Activated CD8-positive, alpha-beta memory T cell treated with anti-CD3 and anti-CD28 coated beads for 4 hours (primary cell): ENCODE measurements around the gene SLC25A12.
"Not testable (repeated sequence)": the region's sequence is repeated elsewhere in the genome, so short reads cannot be mapped to it uniquely, and the experiment has no call there.

Source experiments
- DNase-seq, 2 donors: peaks; one replicate each; pipeline ENCODE4 v3.0.0-alpha.2; 2020; ENCODE audit warnings: low read depth in 2 of 2

Gene SLC25A12

DNA sequence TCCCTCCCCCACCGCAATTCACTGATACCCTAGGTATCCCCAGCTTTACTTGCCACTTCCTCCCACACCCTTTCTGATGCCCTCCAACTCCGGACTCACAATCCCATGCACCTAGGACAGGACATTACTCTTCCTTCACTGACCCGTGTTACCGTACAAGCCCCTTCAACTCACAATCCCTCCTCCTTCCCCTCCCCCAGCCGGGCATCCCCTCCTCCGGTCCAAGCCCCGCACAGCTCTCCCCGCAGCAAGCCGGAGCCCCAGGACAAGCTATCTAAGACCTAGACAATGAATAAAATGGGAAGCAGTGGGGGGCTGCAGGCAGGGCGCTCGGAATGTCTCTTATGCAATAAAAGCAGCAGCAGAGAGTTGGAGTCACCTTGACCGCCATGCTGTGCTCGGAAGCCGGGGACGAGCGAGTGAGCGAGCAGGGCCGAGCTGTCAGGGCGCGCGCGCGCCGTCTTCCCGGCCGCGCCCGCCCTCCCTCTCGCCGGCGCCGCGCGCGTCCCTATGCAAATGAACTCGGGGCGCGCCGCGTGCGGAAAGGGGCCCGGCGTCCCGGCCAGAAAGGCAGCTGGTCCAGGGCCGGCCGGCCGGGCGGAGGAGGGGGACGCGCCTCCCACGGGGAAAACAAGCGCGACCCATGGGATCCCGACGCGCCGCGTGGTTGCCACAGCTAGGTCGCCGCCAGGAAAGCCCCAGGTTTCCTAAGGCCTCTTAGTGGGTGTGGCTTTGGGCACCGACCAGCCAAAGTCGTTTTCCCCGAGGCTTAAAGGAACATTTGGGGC lies at the start of gene SLC25A12:
TSS of gene SLC25A12 (minus strand) at position 421 of the 788 bp plus-strand sequence. CDS start at position 391, 30 bp downstream.
- peak; percentile 39 to 57 for DNase-seq

GRCh38 chr2:171941316-171941699 lies 47.3 kb upstream of the SLC25A12 start:
- DNase-seq = no peak

- DNase-seq = no peak
Measured at GRCh38 chr2:171939743-171940071, 45.7 kb upstream of the SLC25A12 start.

- DNase-seq = no peak
Measured at GRCh38 chr2:171939058-171939742, 45.2 kb upstream of the SLC25A12 start.

GRCh38 chr2:171930385-171930784 lies 36.3 kb upstream of the SLC25A12 start:
- no peak for DNase-seq

GRCh38 chr2:171924170-171924942 lies 30.3 kb upstream of the SLC25A12 start:
- no peak for DNase-seq

DNA sequence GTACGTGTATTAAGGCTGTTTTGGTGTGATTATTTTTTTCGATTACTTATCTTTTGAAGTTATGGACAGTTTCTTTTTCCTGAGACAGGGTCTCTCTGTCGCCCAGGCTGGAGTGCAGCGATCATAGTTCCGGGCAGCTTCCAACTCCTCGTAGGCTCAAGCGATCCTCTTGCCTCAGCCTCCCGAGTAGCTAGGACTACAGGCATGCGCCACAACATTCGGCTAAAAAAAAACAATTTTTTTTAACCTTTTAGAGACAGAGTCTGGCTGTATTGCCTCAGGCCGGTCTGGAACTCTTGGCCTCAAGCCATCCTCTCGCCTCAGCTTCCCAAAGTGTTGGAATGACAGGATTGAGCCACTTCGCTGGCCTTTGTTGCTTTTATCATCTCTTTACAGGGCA lies 29.2 kb upstream of the SLC25A12 start:
- no peak for DNase-seq

DNA sequence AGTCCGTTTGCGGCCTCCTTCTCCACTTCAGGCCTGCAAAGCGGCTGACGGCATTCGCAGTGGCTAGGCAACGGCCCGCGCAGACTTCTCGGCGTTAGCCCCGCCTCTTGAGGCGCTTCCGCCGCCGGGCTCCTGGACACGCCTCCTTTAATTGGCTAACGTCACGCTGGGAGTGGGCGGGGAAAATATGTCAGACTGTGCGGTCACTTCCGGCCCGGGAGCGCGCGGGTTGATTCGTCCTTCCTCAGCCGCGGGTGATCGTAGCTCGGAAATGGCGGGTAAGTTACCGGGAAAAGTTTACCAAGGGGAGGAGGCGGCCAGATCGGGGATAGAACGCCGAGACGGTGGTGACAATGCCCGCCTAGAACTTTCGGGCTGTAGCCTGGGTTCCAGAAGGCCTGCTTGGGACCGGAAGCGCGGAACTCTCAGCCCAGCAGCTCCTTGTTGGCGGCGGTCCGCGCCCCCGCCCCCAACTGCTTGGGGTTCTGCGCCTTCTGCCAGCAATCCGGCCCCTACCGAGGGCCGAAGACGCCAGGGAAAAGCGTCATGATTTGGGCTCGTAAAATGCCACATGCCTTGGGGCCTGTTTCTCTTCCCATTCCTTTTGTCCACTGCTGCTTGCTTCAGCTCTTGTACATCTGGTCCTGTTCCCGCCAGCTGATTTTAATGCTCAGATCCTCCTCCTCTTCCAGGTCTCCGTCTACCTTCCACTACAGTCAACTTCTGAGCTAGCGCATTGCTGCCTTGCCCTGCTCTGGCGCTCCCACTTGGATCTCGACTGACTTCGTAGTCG lies 28.4 kb upstream of the SLC25A12 start, which contains the start of gene HAT1:
TSS of gene HAT1 (plus strand) at position 232 of the 793 bp plus-strand sequence. CDS start at position 272, 40 bp downstream.
- peak; percentile 95 to 98 for DNase-seq

GRCh38 chr2:171921970-171922229 lies 27.9 kb upstream of the SLC25A12 start:
- no peak for DNase-seq

DNA sequence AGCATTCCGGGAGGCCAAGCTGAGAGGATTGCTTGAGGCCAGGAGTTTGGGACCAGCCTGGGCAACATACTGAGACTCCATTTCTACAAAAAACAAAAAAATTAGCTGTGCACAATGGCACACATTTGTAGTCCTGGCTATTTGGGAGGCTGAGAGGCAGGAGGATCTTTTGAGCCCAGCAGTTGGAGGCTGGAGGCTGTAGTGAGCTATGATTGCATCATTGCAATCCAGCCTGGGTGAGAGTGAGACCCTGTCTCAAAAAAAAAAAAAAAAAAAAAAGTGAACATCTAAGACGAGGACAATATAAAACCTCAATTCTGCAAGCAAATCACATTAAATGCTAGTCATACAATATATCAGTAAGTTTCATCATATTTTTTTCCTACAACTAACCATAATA lies 25.4 kb upstream of the SLC25A12 start:
- no peak for DNase-seq

- DNase-seq = no peak
Measured at GRCh38 chr2:171913517-171913916, 19.5 kb upstream of the SLC25A12 start.

- DNase-seq = no peak
Measured at GRCh38 chr2:171910494-171910893, 16.4 kb upstream of the SLC25A12 start.

DNA sequence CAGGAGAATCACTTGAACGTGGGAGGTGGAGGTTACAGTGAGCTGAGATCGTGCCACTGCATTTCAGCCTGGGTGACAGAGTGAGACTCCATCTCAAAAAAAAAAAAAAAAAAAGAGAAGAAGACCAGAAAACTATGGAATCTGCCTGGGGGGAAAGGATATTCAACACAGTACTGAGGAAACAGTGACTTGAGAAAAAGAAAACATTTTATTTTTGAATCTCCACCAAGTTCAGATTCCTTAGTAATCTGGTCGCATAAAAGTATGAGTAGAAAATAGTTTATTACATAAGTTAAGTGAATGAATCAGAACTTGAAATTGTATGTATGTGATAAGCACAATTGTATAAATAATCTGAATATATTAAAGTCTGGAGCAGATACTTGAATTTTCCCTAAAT lies 15.2 kb upstream of the SLC25A12 start:
- DNase-seq = no peak

DNA sequence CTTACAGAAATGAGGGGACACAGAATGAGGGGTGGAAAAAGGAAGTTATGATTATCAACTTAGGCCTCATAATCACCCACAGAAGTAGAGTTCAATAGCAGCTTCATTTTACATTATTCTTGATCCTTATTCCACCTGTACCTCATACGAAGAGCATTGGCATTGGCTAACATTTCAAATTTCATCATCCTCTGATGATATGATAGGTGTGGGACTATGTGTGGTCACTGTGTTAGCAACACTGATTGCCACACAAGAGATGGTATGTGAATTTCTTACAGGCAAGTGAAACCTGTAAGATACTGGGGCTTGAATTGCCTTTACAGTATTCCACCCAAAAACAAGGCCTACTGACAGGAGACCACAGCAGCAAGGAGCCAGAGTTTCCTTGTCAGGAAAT lies 14.2 kb upstream of the SLC25A12 start:
- no peak for DNase-seq

GRCh38 chr2:171902840-171903420 lies 8.9 kb upstream of the SLC25A12 start:
- DNase-seq = no peak

- DNase-seq = not testable (repeated sequence)
Measured at GRCh38 chr2:171899623-171900282, 5.7 kb upstream of the SLC25A12 start.

- no peak for DNase-seq
Measured at GRCh38 chr2:171895786-171896185, 1.7 kb upstream of the SLC25A12 start.

- DNase-seq = no peak
Measured at GRCh38 chr2:171894612-171894947, 536 bp upstream of the SLC25A12 start.

GRCh38 chr2:171893196-171893823 lies 734 bp downstream of the SLC25A12 start:
- DNase-seq = no peak

DNA sequence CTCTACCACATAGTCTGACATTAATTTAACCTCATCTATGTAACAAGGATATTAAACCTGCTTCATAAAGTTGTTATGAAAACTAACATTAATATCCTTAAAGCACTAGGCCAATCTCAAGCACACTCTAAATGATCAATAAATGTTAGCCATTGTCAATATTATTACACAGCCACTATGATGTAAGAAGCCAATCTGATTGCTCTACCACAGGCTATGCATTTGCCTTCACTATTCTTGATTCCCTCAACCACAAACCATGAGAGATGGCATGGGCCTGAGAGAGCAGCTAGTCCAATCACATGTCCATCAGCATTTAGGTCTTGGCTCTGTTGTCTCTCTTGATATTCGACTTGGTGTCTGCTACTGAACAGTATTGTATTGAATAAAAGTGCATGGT lies 4.2 kb downstream of the SLC25A12 start:
- no peak for DNase-seq

DNA sequence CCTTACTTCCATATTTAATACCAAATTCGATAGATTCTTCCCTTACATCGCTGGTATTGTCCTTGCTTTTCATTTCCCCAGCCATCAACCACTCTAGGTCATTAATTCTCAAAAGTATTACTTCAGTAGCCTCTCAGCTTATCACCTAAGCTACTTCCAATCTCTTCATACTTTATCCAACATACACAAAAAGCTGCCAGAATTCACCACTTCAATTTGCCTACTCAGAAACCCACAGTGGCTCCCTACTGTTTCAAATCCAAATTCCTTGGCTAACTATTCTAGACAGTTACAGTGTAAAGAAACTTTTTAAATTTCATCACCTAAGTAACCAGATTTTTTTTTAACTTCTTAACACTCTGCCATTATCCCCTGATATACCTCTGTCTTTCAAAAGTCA lies 4.7 kb downstream of the SLC25A12 start:
- no peak for DNase-seq
